K562 (cell line): ENCODE results near the gene C11orf86. TPM values are rescaled to one million over a fixed set of nuclear protein-coding genes. Genes with fewer than 3 reads are reported as not detected.

Experiments used
- ETV1 ChIP-seq: fragments of 450-650 bp; conservative IDR thresholded peaks from 2 replicates; pipeline ENCODE4 v1.6.1; 2016; ENCODE audit warnings: missing genetic modification characterization, control low read depth, low read depth, missing compliant biosample characterization
- HNRNPH1 ChIP-seq: fragments of 200-400 bp; formaldehyde crosslinking; optimal IDR thresholded peaks from 2 replicates; pipeline ENCODE3; 2017; ENCODE audit warnings: low read depth, mild to moderate bottlenecking, low read length, moderate library complexity
- MCM5 ChIP-seq: fragments of 450-650 bp; IDR thresholded peaks from 2 replicates; pipeline ENCODE4 v1.6.1; 2016; ENCODE audit warnings: low read depth
- POLR2AphosphoS5 ChIP-seq: IDR thresholded peaks from 2 replicates; pipeline ENCODE4 v1.6.1; 2011; ENCODE audit warnings: mild to moderate bottlenecking, low read depth, low read length, moderate library complexity; ENCODE audit not compliant: control insufficient read depth, insufficient read depth
- PTTG1 ChIP-seq: fragments of 450-650 bp; IDR thresholded peaks from 2 replicates; pipeline ENCODE4 v1.6.1; 2016; ENCODE audit warnings: low read depth, mild to moderate bottlenecking, missing genetic modification characterization, missing compliant biosample characterization
- SAP30 ChIP-seq: fragments of 200-600 bp; sonication (generic); IDR thresholded peaks from 2 replicates; pipeline ENCODE4 v1.6.1; 2012; ENCODE audit warnings: borderline replicate concordance, low read depth, mild to moderate bottlenecking, moderate library complexity, low read length, control low read depth, inconsistent platforms; ENCODE audit not compliant: insufficient read depth, poor library complexity, severe bottlenecking
- SRF ChIP-seq, 2 experiments: fragments of 250-450, 450-650 bp in 1 of 2; sonication (Bioruptor Pico) in 1 of 2; sonication (generic) in 1 of 2; formaldehyde crosslinking; IDR thresholded peaks; 2 replicates each; pipeline versions ENCODE4 v1.5.0 to v1.5.1; 2020 to 2022; ENCODE audit warnings: mild to moderate bottlenecking in 1 of 2, missing genetic modification reagents in 1 of 2
- TARDBP ChIP-seq: fragments of 450-650 bp; IDR thresholded peaks from 2 replicates; pipeline ENCODE4 v1.6.1; 2016
- ZBTB11 ChIP-seq, 3 experiments: fragments of 200-800 bp in 1 of 3; fragments of 250-450 bp in 1 of 3; fragments of 450-650 bp in 1 of 3; sonication (Bioruptor Pico) in 1 of 3; sonication (Bioruptor generic) in 1 of 3; formaldehyde crosslinking in 1 of 3; IDR thresholded peaks; 2 replicates each; pipeline versions ENCODE4 v1.6.1 to v1.8.0; 2016 to 2022; ENCODE audit warnings: mild to moderate bottlenecking in 2 of 3, missing genetic modification characterization in 2 of 3, missing compliant biosample characterization in 1 of 3, moderate library complexity in 1 of 3
- ZBTB2 ChIP-seq: fragments of 450-650 bp; IDR thresholded peaks from 2 replicates; pipeline ENCODE4 v1.6.1; 2016; ENCODE audit warnings: antibody characterized with exemption
- ZNF449 ChIP-seq: fragments of 250-450 bp; sonication (Bioruptor Pico); IDR thresholded peaks from 2 replicates; pipeline ENCODE4 v1.8.0; 2022; ENCODE audit warnings: moderate library complexity, mild to moderate bottlenecking, inconsistent platforms
- ZNF512 ChIP-seq: IDR thresholded peaks from 2 replicates; pipeline ENCODE4 v1.6.1; 2016; ENCODE audit warnings: missing genetic modification characterization, missing compliant biosample characterization
- ZNF785 ChIP-seq: fragments of 250-450 bp; sonication (Bioruptor Pico); IDR thresholded peaks from 2 replicates; pipeline ENCODE4 v1.4.0; 2020; ENCODE audit warnings: mild to moderate bottlenecking
- polyA plus RNA-seq, 8 experiments: library from polyadenylated mRNA; depleted of rRNA in 4 of 8; stranded (reverse) in 5 of 8; unstranded in 3 of 8; fragments of >200 nt; fragmentation: Nextera tagmentation in 2 of 8; fragmentation: Illumina TruSeq in 1 of 8; extraction: Ambion mirVana in 2 of 8; extraction: Trizol in 1 of 8; gene quantifications; 2 replicates each; pipeline versions ENCODE4 v1.2.1 to v1.2.3, GENCODE V29; 2011 to 2014; ENCODE audit warnings: inconsistent platforms in 1 of 8, missing spikeins in 1 of 8
- total RNA-seq, 7 experiments: library from RNA; depleted of rRNA in 6 of 7; stranded (reverse); fragments of >200 nt in 6 of 7; fragmentation: Illumina TruSeq in 2 of 7; extraction: Trizol in 2 of 7; gene quantifications; 2 replicates each; pipeline versions ENCODE4 v1.2.1 to v1.2.3, GENCODE V29; 2011 to 2021; ENCODE audit warnings: low replicate concordance in 1 of 7
- TF ChIP-seq, protein P1 (sequence below): fragments of 250-450 bp; sonication (Bioruptor Pico); IDR thresholded peaks from 2 replicates; pipeline ENCODE4 v1.8.0; 2022; ENCODE audit warnings: moderate library complexity, mild to moderate bottlenecking, inconsistent platforms
- TF ChIP-seq, protein P2 (sequence below): fragments of 450-650 bp; formaldehyde crosslinking; IDR thresholded peaks from 2 replicates; pipeline ENCODE4 v1.4.0; 2020; ENCODE audit warnings: mild to moderate bottlenecking, mixed read lengths

C11orf86 gene
- total and polyA plus RNA-seq, 9 of the 15 experiments (the other 6 are each of a cell fraction or from before 2014, with no cell fraction given): not detected

DNA sequence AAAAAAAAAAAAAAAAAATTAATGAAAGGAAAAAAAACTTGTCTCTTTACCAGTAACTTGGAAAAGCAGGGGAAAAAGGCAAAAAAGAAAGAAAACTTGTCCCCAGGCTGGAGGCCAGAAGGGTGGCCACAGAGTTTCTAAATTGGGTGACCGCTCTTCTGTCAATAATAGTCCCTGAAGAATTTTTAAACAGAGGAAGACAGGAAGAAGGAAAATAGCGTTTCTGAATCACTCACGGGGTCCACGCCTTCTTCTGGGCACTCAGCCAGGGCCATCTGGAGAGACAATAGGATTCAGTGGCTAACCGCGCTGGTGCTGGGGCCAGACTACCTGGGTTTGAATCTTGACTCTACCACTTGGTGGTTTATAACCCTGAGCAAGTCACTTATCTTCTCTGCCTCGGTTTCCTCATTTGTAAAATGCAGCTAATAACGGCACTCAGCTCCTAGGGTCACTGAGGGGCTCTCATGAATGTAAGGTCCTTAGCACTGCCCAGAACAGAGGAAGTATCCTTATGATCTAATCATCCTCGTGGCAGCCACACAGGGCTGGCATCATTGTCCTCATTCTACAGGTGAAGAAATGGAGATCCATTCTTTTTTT lies 7.0 kb downstream of the C11orf86 start (continued):
- TF ChIP-seq SRF (CRISPR knock-in tag; IDR thresholded peaks at IDR 0.05): no peak
- TF ChIP-seq ZNF512 (tag): peak; percentile 69
- TF ChIP-seq, protein P1, sequence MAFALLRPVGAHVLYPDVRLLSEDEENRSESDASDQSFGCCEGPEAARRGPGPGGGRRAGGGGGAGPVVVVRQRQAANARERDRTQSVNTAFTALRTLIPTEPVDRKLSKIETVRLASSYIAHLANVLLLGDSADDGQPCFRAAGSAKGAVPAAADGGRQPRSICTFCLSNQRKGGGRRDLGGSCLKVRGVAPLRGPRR: no peak
- TF ChIP-seq HNRNPH1: no peak
- no peak for TF ChIP-seq ZBTB2
- no peak for TF ChIP-seq ZBTB11 (CRISPR knock-in tag; IDR thresholded peaks at IDR 0.05)
- no peak for TF ChIP-seq ETV1 (tag)
- TF ChIP-seq ZNF785: no peak
- TF ChIP-seq ZNF449 (CRISPR knock-in tag): no peak
- TF ChIP-seq SAP30: no peak
- TF ChIP-seq PTTG1 (tag): no peak
- TF ChIP-seq, protein P2, sequence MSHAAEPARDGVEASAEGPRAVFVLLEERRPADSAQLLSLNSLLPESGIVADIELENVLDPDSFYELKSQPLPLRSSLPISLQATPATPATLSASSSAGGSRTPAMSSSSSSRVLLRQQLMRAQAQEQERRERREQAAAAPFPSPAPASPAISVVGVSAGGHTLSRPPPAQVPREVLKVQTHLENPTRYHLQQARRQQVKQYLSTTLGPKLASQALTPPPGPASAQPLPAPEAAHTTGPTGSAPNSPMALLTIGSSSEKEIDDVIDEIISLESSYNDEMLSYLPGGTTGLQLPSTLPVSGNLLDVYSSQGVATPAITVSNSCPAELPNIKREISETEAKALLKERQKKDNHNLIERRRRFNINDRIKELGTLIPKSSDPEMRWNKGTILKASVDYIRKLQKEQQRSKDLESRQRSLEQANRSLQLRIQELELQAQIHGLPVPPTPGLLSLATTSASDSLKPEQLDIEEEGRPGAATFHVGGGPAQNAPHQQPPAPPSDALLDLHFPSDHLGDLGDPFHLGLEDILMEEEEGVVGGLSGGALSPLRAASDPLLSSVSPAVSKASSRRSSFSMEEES (CRISPR knock-in tag): no peak
- no peak for TF ChIP-seq POLR2AphosphoS5
- no peak for TF ChIP-seq TARDBP
- TF ChIP-seq MCM5: no peak
